ENCODE measurements around the gene PELO.

DNA sequence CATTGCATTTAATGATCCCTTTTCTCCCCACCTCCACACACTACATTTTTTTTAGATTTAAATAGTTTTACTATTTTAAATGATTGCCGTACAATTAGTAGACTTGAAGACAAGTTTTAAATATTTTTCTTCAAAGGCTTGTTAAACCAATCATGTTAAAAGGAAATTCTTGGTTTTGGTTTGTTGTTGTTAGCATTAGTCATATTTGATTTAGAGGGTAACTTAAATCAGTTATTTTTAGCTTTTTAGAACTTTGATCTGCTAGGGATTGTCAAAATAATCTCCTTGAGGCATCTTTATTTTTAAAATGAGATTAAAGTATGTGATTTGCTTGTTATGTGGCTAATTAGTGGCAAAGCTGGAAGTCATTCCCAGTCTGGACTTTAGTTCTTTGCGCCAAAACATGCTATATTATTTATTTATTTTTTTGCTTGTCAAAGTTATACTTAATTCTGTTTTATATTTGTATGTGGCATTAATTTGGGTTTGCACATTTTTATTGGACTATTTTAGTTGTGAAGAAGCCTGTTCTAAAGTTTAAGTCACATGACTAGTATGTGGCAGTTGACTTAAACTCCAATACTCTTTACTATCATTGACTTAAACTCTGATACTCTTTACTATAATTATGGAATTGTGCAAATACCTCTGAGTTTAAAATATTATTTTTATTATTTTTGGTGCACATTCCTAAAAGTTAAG lies 14.7 kb downstream of the PELO start:
- TF ChIP-seq, protein P1, sequence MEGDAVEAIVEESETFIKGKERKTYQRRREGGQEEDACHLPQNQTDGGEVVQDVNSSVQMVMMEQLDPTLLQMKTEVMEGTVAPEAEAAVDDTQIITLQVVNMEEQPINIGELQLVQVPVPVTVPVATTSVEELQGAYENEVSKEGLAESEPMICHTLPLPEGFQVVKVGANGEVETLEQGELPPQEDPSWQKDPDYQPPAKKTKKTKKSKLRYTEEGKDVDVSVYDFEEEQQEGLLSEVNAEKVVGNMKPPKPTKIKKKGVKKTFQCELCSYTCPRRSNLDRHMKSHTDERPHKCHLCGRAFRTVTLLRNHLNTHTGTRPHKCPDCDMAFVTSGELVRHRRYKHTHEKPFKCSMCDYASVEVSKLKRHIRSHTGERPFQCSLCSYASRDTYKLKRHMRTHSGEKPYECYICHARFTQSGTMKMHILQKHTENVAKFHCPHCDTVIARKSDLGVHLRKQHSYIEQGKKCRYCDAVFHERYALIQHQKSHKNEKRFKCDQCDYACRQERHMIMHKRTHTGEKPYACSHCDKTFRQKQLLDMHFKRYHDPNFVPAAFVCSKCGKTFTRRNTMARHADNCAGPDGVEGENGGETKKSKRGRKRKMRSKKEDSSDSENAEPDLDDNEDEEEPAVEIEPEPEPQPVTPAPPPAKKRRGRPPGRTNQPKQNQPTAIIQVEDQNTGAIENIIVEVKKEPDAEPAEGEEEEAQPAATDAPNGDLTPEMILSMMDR (IDR thresholded peaks at IDR 0.05): no peak
- no peak for TF ChIP-seq POLR2A (IDR thresholded peaks at IDR 0.05)
